Measurements from ENCODE around the gene CEP112. TPM values are rescaled to one million over a fixed set of nuclear protein-coding genes. Genes with fewer than 3 reads are reported as not detected.

The CEP112 gene
- 1 to 10 TPM; 1.2 to 1.5 TPM for total RNA-seq

- TF ChIP-seq CTCF (IDR thresholded peaks at IDR 0.05): no peak
- Mint-ChIP-seq H3K27me3 (no peaks in the 10 kb centered on the region), H3K4me1 (ENCODE audit: low read depth) (peaks cover 15% of the 10 kb centered on the region), H3K36me3 (ENCODE audit: low read depth) (no peaks in the 10 kb centered on the region), H3K27ac (peak within 1 kb of the TSS; percentile 57), H3K4me3 (peak within 1 kb of the TSS; percentile 78), H3K9me3 (no peaks in the 10 kb centered on the region)
- CTCF ChIA-PET: interaction anchor here (1.0 to 2.5 kb wide), 3 partner anchors 9 to 963 kb away, joined by 3 to 15 read pairs (median 3); no protein-coding TSS in a partner anchor
- intact Hi-C loops (cut with micrococcal nuclease): no loop called here
- ATAC-seq: peak; percentile 89
- POLR2A ChIA-PET: interaction anchor here (1.6 kb wide), 1 partner anchor 9 kb away, joined by 6 read pairs; no protein-coding TSS in a partner anchor
- peak; percentile 89 for DNase-seq
Observed at GRCh38 chr17:66191593-66192377, at the start of gene CEP112. Gene CEP112, minus strand, starts transcription at chr17:66192133.

- Mint-ChIP-seq H3K4me1 (ENCODE audit: low read depth) (peaks cover 10% of the 10 kb centered on the region), H3K4me3 (no peak overlapping the region), H3K27me3 (peaks cover 1% of the 10 kb centered on the region), H3K36me3 (ENCODE audit: low read depth) (no peaks in the 10 kb centered on the region), H3K27ac (no peak overlapping the region), H3K9me3 (no peaks in the 10 kb centered on the region)
- DNase-seq (no peak), ATAC-seq (no peak)
- intact Hi-C loops (cut with micrococcal nuclease): no loop called here
- CTCF ChIA-PET: interaction anchor here (0.6 kb wide), 2 partner anchors 37 to 192 kb away, joined by 3 to 4 read pairs; no protein-coding TSS in a partner anchor
- POLR2A ChIA-PET: interaction anchor here (0.6 kb wide), 1 partner anchor 206 kb away, joined by 3 read pairs; no protein-coding TSS in a partner anchor
- no peak for TF ChIP-seq CTCF (IDR thresholded peaks at IDR 0.05)
Observed at GRCh38 chr17:66240630-66241029, 48.7 kb upstream of the CEP112 start.

GRCh38 chr17:66240013-66240412 is 48.1 kb upstream of the CEP112 start:
- TF ChIP-seq CTCF (IDR thresholded peaks at IDR 0.05): no peak
- POLR2A ChIA-PET: no interaction called here

GRCh38 chr17:66235377-66235994 is 43.6 kb upstream of the CEP112 start:
- H3K36me3 Mint-ChIP-seq (ENCODE audit: low read depth): no peaks in the 10 kb centered on the region
- POLR2A ChIA-PET: no interaction called here
- H3K27me3 Mint-ChIP-seq: peaks cover 1% of the 10 kb centered on the region
- CTCF ChIA-PET: no interaction called here
- intact Hi-C loops (cut with micrococcal nuclease): no loop called here
- ATAC-seq (no peak), DNase-seq (no peak)
- no peak overlapping the region for H3K27ac Mint-ChIP-seq
- H3K4me3 Mint-ChIP-seq: no peak overlapping the region
- TF ChIP-seq CTCF (IDR thresholded peaks at IDR 0.05): no peak
- H3K9me3 Mint-ChIP-seq: no peaks in the 10 kb centered on the region
- peaks cover 7% of the 10 kb centered on the region for H3K4me1 Mint-ChIP-seq (ENCODE audit: low read depth)

More at GRCh38 chr17:66240013-66240412, 48.1 kb upstream of the CEP112 start:
- CTCF ChIA-PET: no interaction called here
- no peak for ATAC-seq
- H3K4me1 Mint-ChIP-seq (ENCODE audit: low read depth): peaks cover 7% of the 10 kb centered on the region
- no peaks in the 10 kb centered on the region for H3K36me3 Mint-ChIP-seq (ENCODE audit: low read depth)
- H3K4me3 Mint-ChIP-seq: no peak overlapping the region
- peaks cover 1% of the 10 kb centered on the region for H3K27me3 Mint-ChIP-seq
- intact Hi-C loops (cut with micrococcal nuclease): no loop called here
- no peak for DNase-seq
- H3K9me3 Mint-ChIP-seq: no peaks in the 10 kb centered on the region
- H3K27ac Mint-ChIP-seq: no peak overlapping the region

GRCh38 chr17:66234611-66235010 is 42.7 kb upstream of the CEP112 start:
- ATAC-seq (no peak), DNase-seq (no peak)
- no peaks in the 10 kb centered on the region for H3K36me3 Mint-ChIP-seq (ENCODE audit: low read depth)
- no peak overlapping the region for H3K27ac Mint-ChIP-seq
- intact Hi-C loops (cut with micrococcal nuclease): no loop called here
- H3K9me3 Mint-ChIP-seq: no peaks in the 10 kb centered on the region
- peaks cover 1% of the 10 kb centered on the region for H3K27me3 Mint-ChIP-seq
- TF ChIP-seq CTCF (IDR thresholded peaks at IDR 0.05): no peak
- ChIA-PET CTCF (no interaction called here), POLR2A (no interaction called here)
- H3K4me3 Mint-ChIP-seq: no peak overlapping the region
- peaks cover 6% of the 10 kb centered on the region for H3K4me1 Mint-ChIP-seq (ENCODE audit: low read depth)

Data from activated CD8-positive, alpha-beta T cell treated with anti-CD3 and anti-CD28 coated beads for 36 hours (primary cell).